Measurements from ENCODE around the gene IRX4.

Gene IRX4

DNA sequence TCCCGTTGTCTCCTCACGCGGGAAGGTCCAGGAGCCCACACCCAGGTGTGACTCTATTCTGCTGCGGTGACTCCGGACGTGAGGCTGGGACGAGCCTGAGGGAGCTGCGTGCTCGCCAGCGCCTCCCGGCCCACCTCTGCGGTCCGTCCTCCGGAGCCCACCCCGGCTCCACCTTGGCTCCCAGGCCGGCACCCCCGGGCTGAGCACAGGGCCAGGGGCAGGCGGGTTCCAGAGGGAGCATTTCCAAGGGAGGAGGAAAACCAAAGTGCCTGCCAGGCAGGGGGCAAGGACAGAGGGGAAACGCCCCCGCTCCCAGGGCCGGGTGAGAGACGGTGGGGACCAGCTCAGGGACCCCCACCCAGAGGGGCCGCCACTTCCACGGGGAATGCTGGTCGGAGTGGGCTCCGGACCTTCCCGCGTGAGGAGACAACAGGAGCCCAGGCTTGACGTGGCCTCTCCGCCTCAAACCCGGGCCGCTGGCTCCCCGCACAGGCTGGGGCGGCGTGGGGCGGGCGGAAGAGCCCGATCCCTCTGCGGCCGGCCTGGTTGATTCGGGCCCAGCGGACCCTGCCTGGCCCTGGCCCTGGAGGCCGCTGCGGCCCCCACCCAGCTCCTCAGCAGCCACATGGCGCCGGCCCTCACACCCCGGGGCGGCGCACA lies 26.0 kb downstream of the IRX4 start:
- Histone ChIP-seq H3K4me3 (ENCODE audit: low read length) (no peak overlapping the region), H3K9ac (ENCODE audit: low read length) (no peak overlapping the region), H3K4me1 (ENCODE audit: control insufficient read depth, insufficient read depth, low read length) (no peaks in the 10 kb centered on the region), H3K36me3 (ENCODE audit: control insufficient read depth, insufficient read depth, low read length) (no peaks in the 10 kb centered on the region), H3K9me3 (ENCODE audit: control insufficient read depth, low read length) (no peaks in the 10 kb centered on the region), H3K27me3 (ENCODE audit: control insufficient read depth, insufficient read depth, low read length) (peaks cover 9% of the 10 kb centered on the region)

DNA sequence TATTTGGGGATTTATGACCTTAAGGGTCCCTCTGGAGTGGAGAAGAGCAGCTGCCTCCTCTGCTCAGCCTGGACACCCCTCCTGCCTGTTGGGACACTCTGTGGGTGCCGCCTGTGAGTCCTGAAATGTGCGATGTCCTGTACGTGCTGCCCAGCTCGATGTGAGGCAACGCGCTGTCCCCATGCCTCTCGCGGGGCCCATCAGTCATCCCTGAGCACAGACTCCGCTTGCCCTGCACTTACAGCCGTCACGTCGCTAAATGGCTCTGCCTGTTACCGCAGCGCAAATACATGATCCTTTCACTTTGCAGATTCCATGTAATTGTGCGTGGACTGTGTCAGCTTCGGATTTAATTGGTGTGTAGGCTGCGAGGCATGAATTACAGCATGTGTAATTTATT lies 27.1 kb downstream of the IRX4 start:
- Histone ChIP-seq H3K4me3 (ENCODE audit: low read length) (no peak overlapping the region), H3K9ac (ENCODE audit: low read length) (no peak overlapping the region), H3K4me1 (ENCODE audit: control insufficient read depth, insufficient read depth, low read length) (no peaks in the 10 kb centered on the region), H3K27me3 (ENCODE audit: control insufficient read depth, insufficient read depth, low read length) (peaks cover 16% of the 10 kb centered on the region), H3K36me3 (ENCODE audit: control insufficient read depth, insufficient read depth, low read length) (no peaks in the 10 kb centered on the region), H3K9me3 (ENCODE audit: control insufficient read depth, low read length) (no peaks in the 10 kb centered on the region)

DNA sequence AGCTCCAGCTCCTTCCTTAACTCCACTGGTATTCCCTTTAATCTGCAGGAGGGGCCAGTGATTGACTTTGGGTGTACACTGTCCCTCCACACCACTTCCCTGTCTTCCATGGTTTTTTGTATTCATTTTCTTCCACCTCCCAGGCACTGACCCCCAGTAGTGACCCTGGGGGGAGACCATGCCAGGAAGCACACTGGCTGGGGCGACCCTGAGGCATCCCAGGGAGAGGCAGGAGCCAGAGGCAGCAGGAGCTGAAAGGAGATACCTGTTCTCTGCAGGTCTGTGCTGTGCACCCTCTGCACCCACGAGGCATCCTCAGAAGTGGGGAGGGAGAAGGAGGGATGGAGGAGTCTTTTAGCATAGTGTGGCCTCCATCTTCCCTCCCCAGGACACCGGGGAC lies 27.6 kb downstream of the IRX4 start:
- H3K36me3 ChIP-seq (ENCODE audit: control insufficient read depth, insufficient read depth, low read length) = no peaks in the 10 kb centered on the region
- no peaks in the 10 kb centered on the region for H3K4me1 ChIP-seq (ENCODE audit: control insufficient read depth, insufficient read depth, low read length)
- H3K27me3 ChIP-seq (ENCODE audit: control insufficient read depth, insufficient read depth, low read length) = peaks cover 16% of the 10 kb centered on the region
- no peak overlapping the region for H3K9ac ChIP-seq (ENCODE audit: low read length)
- no peaks in the 10 kb centered on the region for H3K9me3 ChIP-seq (ENCODE audit: control insufficient read depth, low read length)
- no peak overlapping the region for H3K4me3 ChIP-seq (ENCODE audit: low read length)

DNA sequence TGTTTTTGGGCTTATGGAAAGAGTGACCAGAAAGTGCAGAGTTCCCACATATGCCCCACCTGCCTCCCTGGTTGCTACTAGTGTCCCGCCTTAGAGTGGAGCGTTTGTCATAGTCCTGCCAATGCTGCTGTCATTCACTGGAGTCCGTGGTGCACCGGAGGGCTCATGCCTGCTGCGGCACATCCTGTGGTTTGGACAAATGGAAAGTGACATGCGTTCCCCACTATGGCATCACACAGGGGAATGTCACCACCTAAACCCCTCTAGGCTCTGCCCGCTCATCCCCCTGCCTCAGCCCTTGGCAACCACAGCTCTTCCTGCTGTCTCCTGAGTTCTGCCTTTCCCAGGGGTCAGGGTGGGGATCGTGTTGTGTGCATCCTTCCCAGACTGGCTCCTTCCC lies 29.2 kb downstream of the IRX4 start:
- no peaks in the 10 kb centered on the region for H3K9me3 ChIP-seq (ENCODE audit: control insufficient read depth, low read length)
- no peak overlapping the region for H3K4me3 ChIP-seq (ENCODE audit: low read length)
- no peak overlapping the region for H3K9ac ChIP-seq (ENCODE audit: low read length)
- no peaks in the 10 kb centered on the region for H3K4me1 ChIP-seq (ENCODE audit: control insufficient read depth, insufficient read depth, low read length)
- no peaks in the 10 kb centered on the region for H3K36me3 ChIP-seq (ENCODE audit: control insufficient read depth, insufficient read depth, low read length)
- peaks cover 19% of the 10 kb centered on the region for H3K27me3 ChIP-seq (ENCODE audit: control insufficient read depth, insufficient read depth, low read length)

DNA sequence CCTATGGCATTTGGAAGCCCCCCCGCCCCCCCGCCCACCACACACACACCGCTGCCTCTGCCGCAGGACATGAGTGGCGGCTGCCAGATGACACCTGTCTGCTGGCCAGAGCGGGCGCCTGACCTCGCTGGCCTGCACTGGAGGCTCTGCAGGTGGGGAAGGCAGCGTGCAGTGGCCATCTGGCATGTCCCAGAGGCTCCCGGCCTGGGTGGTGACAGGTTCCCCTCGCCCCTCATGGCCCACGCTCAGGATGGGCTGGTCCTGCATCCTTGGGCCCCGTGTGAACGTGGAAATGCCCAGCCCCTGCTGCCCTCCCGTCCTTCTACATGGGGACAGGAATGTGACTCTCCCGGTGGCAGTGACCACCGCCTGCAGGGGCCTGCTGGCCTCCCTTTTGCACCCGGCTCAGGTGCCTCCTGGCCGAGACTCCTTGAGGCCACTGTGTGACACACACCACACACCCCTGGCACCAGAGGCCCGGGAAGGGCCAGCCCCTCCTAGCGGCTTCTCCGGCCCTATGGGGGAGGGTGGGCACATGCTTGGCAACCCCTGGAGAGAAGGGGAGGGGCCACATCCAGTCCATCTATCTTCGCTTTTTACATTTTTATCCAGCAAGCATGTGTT lies 30.3 kb downstream of the IRX4 start:
- no peaks in the 10 kb centered on the region for H3K4me1 ChIP-seq (ENCODE audit: control insufficient read depth, insufficient read depth, low read length)
- peaks cover 19% of the 10 kb centered on the region for H3K27me3 ChIP-seq (ENCODE audit: control insufficient read depth, insufficient read depth, low read length)
- H3K36me3 ChIP-seq (ENCODE audit: control insufficient read depth, insufficient read depth, low read length) = no peaks in the 10 kb centered on the region
- H3K4me3 ChIP-seq (ENCODE audit: low read length) = no peak overlapping the region
- no peak overlapping the region for H3K9ac ChIP-seq (ENCODE audit: low read length)
- no peaks in the 10 kb centered on the region for H3K9me3 ChIP-seq (ENCODE audit: control insufficient read depth, low read length)

DNA sequence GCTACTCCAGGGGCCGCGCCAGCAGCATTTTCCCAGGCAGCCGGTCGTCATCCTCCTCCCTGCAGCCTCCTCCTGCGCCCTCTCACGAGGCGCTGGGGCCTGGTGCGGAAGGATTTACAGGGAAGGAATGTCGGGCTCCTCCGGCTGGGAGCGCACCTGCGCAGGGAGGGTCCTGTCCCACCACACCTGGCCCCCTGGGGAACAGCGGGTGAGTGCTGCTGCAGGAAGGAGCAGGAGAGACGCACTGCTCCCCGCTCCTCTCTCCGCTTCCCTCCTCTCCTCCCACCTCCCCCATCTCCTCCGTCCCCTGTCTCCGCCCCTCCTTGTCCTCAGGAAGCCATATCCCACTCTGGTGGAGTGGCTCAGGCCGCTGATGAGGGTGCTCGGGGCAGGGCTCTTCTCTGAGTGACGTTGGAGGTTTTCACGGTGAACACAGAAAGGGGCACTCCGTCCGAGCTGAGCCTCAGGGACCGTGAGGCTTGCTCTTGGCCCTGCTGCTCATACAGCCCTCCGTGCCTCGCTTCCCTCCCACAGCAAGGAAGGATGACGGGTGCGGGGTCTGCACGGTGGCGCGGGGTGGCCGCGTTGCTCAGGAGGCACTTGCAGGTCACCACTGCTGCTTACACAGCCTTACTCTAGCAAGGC lies 31.3 kb downstream of the IRX4 start:
- Histone ChIP-seq H3K4me3 (ENCODE audit: low read length) (no peak overlapping the region), H3K36me3 (ENCODE audit: control insufficient read depth, insufficient read depth, low read length) (no peaks in the 10 kb centered on the region), H3K4me1 (ENCODE audit: control insufficient read depth, insufficient read depth, low read length) (no peaks in the 10 kb centered on the region), H3K9me3 (ENCODE audit: control insufficient read depth, low read length) (no peaks in the 10 kb centered on the region), H3K27me3 (ENCODE audit: control insufficient read depth, insufficient read depth, low read length) (peaks cover 19% of the 10 kb centered on the region), H3K9ac (ENCODE audit: low read length) (no peak overlapping the region)

DNA sequence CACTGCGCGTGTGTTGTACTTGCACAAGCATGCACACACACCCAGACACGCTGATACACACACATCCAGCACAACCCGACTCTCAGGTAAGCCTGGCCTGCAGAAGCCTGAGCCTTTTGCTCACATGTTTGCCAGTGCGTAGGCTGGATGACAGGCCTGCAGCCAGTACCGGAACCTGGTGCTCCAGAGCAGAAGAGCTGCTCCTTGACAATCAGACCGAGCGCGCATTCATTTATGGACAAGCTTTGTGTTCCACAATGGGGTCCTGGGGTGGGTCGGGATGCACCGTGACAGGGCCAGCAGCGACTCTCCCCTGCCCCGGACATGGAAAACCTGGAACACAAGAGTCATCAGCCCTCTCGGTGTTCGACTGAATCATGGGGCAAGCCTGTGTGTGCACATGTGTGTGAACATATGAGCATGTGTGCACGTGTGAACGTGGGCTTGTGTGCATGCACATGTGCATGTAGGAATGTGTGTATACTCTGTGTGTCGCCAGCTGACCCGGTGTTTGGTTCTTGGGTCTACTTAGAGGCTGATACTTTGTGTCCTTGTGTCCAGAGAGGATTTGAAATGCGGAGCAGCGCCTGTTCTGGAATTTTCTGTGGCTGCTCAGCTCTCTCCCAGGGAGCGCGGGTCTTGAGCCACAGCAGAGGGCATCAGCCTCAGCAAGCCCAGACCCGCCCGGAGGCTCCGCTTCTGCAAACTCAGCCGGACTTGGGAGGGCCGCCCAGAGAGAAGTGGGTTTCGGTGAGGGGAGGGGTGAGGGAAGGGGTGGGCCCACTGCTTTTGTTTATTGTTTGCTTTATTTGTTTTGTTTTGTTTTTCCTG lies 32.2 kb downstream of the IRX4 start:
- Histone ChIP-seq H3K27me3 (ENCODE audit: control insufficient read depth, insufficient read depth, low read length) (peaks cover 19% of the 10 kb centered on the region), H3K4me3 (ENCODE audit: low read length) (no peak overlapping the region)

DNA sequence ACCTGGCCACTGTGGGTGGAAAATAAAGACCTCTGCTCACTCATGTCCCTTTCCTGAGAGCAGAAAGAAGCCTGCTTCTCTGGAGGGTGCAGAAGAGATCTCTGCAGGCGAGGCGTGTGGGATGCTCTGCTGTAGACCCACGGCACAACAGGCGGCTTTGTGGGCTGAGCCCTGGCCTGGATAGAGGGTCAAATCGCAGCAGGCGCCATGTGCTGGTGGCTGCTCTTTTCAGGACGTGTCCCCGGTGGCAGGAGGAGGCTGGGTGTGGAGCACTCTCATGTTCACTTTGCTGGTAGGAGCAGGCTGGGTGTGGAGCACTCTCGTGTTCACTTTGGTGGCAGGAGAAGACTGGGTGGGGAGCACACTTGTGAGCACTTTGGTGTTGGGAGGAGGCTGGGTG lies 35.1 kb downstream of the IRX4 start:
- no peaks in the 10 kb centered on the region for H3K4me1 ChIP-seq (ENCODE audit: control insufficient read depth, insufficient read depth, low read length)
- no peaks in the 10 kb centered on the region for H3K36me3 ChIP-seq (ENCODE audit: control insufficient read depth, insufficient read depth, low read length)
- H3K9ac ChIP-seq (ENCODE audit: low read length) = no peak overlapping the region
- H3K4me3 ChIP-seq (ENCODE audit: low read length) = no peak overlapping the region
- H3K9me3 ChIP-seq (ENCODE audit: control insufficient read depth, low read length) = no peaks in the 10 kb centered on the region
- peaks cover 13% of the 10 kb centered on the region for H3K27me3 ChIP-seq (ENCODE audit: control insufficient read depth, insufficient read depth, low read length)

More for the DNA sequence above, 32.2 kb downstream of the IRX4 start:
- Histone ChIP-seq H3K4me1 (ENCODE audit: control insufficient read depth, insufficient read depth, low read length) (no peaks in the 10 kb centered on the region), H3K9ac (ENCODE audit: low read length) (no peak overlapping the region), H3K36me3 (ENCODE audit: control insufficient read depth, insufficient read depth, low read length) (no peaks in the 10 kb centered on the region), H3K9me3 (ENCODE audit: control insufficient read depth, low read length) (no peaks in the 10 kb centered on the region)

DNA sequence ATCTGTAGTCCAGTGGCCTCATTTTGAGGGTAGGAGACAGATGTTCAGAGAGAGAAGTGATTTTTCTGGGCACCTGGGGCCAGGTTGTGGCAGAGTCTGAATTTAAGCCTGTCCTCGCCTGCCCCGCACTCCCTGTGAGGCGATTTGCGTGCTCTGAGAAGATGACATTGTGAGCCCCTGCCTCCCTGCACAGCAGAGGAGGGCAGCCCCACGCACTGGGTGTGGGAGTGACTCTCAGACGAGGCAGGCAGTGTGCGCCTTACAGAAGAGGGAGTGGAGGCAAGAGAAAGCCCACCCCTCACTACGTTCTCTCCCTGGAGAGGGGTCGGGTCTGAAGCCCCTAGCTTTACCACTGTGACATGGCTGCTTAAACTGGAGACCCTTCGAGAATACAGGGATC lies 35.7 kb downstream of the IRX4 start:
- no peaks in the 10 kb centered on the region for H3K4me1 ChIP-seq (ENCODE audit: control insufficient read depth, insufficient read depth, low read length)
- H3K36me3 ChIP-seq (ENCODE audit: control insufficient read depth, insufficient read depth, low read length) = no peaks in the 10 kb centered on the region
- H3K9me3 ChIP-seq (ENCODE audit: control insufficient read depth, low read length) = no peaks in the 10 kb centered on the region
- peaks cover 10% of the 10 kb centered on the region for H3K27me3 ChIP-seq (ENCODE audit: control insufficient read depth, insufficient read depth, low read length)
- no peak overlapping the region for H3K4me3 ChIP-seq (ENCODE audit: low read length)
- H3K9ac ChIP-seq (ENCODE audit: low read length) = no peak overlapping the region

DNA sequence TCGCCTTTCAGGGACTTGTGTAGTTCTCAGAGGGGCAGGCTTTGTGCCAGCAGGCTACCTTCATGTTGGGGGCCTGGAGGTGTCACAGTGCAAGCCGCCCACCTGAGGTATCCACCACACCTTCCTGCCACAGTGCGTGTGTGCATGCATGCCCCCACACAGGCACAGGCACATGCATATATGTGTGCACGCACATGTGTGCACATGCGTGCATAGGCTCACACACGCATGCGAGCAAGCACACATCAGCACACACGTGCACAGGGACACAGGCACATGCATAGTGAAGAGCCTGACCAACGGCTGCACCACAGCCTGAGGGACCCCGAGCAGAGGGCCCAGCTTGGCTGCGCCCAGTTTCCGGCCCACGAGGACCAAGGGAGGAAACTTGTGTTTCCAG lies 36.1 kb downstream of the IRX4 start:
- H3K9me3 ChIP-seq (ENCODE audit: control insufficient read depth, low read length) = no peaks in the 10 kb centered on the region
- H3K9ac ChIP-seq (ENCODE audit: low read length) = no peak overlapping the region
- H3K27me3 ChIP-seq (ENCODE audit: control insufficient read depth, insufficient read depth, low read length) = peaks cover 9% of the 10 kb centered on the region
- no peaks in the 10 kb centered on the region for H3K4me1 ChIP-seq (ENCODE audit: control insufficient read depth, insufficient read depth, low read length)
- H3K4me3 ChIP-seq (ENCODE audit: low read length) = no peak overlapping the region
- H3K36me3 ChIP-seq (ENCODE audit: control insufficient read depth, insufficient read depth, low read length) = no peaks in the 10 kb centered on the region

DNA sequence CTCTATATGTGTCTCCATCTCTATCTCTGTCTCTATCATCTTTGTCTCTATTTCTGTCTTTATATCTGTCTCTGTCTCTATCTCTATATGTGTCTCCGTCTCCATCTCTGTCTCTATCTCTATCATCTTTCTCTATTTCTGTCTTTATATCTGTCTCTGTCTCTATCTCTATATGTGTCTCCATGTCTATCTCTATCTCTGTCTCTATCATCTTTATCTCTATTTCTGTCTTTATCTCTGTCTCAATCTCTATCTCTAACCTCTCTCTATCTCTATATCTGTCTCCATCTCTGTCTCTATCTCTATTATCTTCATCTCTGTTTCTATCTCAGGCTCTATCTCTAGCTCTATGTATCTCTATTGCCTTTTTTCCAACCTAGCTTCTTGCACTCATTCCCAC lies 37.0 kb downstream of the IRX4 start:
- Histone ChIP-seq H3K9me3 (ENCODE audit: control insufficient read depth, low read length) (no peaks in the 10 kb centered on the region), H3K27me3 (ENCODE audit: control insufficient read depth, insufficient read depth, low read length) (peaks cover 13% of the 10 kb centered on the region), H3K36me3 (ENCODE audit: control insufficient read depth, insufficient read depth, low read length) (no peaks in the 10 kb centered on the region), H3K4me1 (ENCODE audit: control insufficient read depth, insufficient read depth, low read length) (no peaks in the 10 kb centered on the region), H3K4me3 (ENCODE audit: low read length) (no peak overlapping the region), H3K9ac (ENCODE audit: low read length) (no peak overlapping the region)

Data from mucosa of stomach (tissue), 1 donor.